Brain pericyte (primary cell): Measurements from ENCODE around the gene CHN1.

Source experiments
- DNase-seq: peaks from one replicate; pipeline ENCODE4 v3.0.0-alpha.2; 2012; ENCODE audit warnings: low read depth, low spot score

Gene CHN1

DNA sequence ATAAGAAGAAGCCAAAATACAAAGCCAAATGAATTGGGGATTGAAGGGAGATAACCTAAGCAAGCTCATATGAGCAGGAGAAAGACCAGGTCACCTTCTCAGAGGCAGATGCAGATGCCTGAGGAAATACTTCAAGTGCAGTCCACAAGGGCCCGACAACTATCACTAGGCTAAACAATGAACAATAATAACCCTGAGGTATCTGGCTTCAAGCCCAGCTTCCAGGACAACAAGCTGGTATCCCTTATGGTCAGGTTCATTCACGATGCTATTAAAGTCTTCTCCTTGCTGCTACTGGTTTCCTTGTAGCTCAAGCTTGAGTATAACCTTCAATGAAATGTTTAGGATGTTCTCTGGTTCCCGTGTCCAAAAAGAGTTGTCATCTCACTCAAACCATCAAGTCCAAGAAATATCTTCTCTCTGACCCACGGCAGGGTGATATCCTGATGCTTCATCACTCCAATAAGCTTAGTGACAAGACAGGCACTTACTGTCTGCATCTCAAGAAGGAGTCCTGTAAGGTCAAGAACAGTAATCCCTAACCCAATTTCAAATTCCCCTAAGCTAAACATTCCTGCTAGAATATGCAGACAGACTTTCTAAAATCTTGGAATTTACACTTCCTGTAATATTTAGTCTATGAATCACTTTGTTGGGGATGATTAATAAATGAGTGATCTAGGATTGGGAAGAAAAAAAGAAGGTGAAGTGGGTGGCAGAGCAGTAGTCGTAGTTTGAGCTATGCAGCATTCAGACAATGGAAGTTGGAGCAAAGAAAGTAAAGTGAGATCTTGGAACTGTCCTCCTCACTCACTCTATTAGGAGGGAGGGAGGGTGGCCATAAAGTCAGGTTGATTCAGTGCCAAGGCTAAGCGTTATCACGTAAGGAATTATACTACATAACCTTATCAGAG, 33.1 kb downstream of the CHN1 start:
- no peak for DNase-seq

DNA sequence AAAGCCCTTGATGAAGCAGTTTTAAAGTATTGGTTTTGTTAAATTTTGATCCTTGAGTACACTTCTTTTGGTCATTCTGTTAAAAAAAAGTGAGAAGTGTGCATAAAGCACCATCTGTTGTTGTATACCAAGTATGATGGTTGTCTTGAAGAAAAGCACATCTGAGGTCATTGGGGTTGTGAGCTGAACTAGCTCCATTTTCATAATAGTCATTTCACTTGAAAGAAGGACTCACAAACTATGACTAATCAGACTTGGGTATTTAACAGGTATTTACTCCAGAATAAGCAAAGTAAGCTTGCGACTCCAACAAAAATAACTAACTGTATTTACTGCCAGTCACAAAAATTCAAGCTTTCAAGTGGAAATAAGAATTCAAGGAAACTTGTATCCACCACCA, 35.1 kb downstream of the CHN1 start:
- DNase-seq, result no peak

DNA sequence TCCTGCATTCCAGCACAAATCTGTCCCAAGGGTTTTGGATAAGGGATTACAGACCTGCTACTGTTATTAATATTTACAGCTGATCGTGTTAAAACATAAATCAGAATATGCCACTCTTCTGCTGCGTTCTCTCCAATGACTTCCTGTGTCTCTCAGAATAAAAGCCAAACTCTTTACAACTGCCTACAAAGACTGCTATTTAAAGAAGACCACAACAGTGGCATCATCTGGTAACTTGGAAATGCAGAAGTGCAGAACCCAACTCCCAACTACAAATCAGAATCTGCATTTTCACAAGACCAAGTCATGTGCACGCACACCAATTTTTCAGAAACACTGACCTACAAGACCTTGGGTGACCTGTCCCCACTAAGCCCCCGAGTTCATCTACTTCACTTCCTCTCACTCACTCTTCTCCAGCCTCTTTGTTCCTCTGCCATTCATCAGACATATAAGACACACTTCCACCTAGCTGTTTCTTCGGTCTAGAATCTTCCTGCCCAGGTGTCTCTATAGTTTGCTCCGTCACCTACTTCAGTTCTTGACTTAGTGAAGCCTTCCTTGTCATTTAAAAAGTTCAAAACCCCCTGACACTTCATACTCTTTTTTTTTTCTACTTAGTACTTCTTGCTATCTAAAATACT, 36.0 kb downstream of the CHN1 start:
- no peak for DNase-seq

DNA sequence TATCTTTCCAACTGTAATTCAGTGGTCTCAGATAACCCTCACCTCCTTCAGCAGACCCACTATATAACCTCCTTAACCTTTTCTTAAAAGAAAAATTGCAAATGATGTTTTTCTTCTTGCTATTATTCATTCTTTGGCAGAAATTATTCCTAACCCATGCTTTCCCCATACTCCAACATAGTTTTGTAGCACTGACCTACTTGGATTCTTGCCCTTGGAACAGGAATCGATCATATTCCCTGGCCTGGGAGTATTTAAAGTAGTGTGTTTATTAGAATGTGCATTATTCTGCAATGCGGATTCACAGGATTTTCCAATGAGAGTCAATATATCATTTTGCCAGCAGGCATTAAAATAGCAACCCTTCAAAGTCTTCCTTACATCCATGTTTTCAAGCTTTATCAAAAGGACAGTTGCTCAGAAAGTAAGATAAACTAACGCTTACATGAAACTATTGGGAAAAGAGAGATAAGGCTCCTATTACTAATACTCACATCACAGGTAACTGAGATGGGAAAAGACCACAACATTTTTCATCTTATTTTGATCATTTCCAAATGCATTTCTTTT, 37.4 kb downstream of the CHN1 start:
- no peak for DNase-seq

DNA sequence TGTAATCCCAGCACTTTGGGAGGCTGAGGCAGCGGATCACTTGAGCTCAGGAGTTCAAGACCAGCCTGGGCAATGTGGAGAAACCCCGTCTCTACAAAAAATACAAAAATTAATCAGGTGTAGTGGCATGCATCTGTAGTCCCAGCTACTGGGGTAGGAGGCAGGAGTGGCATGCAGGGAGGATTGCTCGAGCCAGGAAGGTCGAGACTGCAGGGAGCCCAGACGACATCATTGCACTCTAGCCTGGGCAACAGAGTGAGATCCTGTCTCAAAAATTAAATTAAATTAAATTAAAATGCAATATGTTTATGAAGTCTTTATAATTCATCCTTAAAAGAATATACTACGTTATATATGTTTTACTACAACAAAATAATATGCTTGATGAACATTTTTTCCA, 38.1 kb downstream of the CHN1 start:
- DNase-seq, result no peak

DNA sequence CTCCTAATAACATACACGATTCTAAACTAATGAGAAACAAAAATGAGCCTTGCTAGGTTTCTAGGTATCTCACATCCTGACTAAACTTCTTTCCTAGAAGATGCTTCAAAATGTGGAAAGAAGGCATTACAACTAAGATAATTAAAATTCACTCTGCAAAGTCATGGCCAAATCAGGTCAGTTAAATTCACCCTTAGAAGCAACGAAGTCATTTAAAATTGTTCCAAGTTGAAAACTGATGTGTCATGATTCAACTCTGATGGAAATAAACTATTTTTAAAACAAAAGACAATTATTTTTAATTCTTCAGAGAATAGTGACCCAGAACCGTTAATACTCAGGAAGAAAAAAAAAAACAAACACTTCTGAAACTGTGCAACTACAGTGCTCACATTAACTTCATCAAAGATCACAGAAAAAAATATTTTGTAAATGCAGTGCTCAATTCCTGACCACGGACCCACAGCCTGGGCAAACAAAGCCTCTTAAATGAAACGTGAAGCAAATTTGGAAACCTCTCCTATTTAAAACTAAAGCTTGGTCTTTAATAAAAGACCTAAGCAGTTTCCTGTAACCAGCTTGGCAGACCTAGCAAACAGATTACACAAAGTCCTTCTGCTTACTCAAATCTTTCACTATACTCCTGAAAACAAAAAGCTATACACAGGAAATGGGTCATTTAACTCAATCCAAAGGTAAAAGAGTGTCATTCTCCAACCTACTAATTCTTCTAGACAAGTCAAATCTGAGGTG, 39.0 kb downstream of the CHN1 start:
- no peak for DNase-seq

DNA sequence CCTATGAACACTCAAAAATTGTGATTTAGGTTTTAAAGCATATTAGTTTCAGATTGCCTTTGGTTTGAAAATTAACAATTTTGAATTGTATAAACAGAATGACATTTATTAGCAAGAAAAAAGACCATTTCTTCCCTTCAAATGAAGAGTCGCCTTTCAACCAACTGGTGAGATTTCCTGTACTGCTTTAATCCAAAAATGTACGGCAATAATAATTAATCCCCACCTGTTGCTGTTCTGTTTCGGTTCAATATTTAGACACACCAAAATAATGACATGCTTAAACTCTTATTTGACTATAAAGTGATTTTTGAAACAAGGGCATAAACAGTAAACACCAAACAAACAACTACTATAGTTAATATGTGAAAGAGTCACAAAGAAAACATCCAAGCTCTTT, 39.6 kb downstream of the CHN1 start:
- no peak for DNase-seq

DNA sequence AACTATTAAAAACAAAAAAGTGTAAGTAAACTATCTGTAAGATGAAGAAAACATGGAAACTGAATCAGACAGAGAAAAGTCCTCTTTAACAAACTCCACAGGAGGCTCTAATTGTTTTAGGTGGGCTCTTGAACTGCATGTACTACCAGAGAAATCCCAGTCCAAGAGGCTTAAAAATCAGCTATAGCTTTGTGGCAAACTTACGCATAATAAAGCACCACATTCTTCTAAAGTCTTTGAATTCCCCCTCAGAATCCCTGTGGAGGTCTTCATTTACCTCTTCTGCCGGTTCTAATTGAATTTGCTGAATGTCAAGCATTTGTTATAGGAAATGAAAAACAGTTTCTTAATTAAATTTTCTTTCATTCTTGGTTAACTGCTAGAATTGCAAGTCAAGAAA, 40.8 kb downstream of the CHN1 start:
- DNase-seq, result no peak

DNA sequence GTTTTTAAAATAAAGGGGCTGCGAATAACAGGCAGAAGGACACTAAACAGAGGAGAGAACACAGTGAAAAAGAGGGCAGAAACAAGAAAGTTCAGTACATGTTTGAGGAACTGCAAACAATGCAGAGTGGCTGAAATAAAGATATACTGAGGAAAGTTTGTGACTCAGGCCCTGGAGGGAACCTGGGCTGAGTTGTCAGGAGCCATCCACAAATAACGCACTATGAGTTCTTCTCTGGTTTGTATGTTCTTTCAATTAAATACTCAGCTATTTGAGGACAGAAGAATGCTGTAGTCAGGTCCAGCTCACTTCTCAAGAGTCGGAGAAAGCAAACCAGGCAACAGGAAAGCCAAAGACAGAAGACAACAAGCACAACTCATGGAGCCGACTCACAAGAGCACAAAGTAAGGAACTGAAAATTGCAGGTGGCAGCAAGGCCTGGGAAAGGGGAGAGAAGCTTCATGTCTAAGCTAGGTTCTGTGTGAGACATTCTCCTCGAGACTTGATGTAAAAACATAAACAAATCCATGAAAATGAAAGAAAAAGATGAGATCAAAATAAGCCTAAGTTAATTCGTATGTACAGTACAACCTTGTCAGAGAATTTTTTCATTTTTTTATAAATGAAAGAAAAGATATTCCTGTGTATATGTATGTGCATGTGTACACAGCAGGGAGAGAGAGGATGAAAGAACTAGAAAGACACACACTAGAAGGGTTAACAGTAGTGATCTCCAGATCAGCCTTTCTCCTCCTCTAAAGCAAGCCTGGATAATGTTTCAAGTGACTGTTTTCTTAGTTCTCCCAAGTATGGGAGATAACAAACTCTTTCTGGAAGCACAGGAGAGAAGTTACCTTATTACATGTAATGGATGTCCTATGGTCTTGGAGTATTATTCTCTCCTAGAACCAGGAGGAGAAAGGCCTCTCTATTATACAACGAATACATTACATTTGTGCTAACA, 41.5 kb downstream of the CHN1 start:
- DNase-seq, result no peak

DNA sequence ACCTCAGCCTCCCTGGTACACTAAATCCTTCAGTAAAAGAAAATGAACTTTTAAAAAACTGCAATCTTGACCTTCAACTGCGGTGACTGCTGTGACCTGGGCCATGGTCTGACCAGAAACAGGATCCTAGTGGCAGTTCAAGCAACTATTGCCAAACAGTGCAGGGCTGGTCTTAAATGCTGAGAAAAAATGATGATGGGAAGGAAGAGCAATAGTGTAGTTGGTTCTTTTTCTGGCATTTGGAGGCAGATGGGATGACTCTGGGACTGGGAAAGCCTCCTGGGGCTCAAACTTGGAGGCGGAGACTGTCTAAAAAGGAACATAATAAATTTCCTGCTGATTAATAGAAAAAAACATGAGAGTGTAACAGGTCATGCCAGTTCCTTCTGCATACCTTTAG, 45.4 kb downstream of the CHN1 start:
- no peak for DNase-seq

DNA sequence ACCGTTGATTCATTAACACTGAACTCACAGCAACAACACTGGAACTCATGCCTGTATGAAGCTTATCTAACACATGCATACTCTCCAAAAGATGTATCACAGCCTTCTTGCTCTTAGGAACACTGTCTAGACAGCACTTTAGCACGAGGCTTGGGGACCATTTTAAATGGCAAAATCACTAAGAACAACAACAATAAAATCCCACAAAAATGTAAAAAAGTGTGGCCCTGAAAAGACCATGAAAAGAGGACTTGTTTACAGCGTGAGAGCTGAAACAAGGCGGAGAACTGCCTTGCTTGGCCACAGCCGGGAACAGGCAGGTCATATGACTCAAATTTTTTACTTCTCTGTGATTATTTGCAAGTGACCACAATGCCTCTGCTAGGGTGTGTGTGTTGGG, 48.1 kb downstream of the CHN1 start:
- DNase-seq, result no peak

DNA sequence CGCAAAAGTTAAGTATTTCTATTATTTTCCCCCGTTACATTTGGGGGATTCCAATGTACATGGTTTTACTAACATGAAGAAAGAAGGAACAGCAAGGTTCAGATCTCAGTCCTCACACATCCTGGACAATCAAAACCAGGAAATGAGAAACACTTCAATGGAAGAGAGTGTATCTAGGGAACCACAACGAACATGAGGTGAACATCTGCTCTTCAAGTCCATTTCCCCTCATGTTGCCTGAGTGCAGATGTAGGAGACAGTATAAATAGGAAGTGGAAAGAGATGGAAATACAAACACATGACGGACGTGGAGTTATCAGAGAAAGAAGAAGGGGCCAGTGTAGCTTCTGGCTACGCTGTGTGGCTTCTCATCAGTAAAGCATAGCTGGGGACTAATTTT, 52.6 kb downstream of the CHN1 start:
- no peak for DNase-seq

DNA sequence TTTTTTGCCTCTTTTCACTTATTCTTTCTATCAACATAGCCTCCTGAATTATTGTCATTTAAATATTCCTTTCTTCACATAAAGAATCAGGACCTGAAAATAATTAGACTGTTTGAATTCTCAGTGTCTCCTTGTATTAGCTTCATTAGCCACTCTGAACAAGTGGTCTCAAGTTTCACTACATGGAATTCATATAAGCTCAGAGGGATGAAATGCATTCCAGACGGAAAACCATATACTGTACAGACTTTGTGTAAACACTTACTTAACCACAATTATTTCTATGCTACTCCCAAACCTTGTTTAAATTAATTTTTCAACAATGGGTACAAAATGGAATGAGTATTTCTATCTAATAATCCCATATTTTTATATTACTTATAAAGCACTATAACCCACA, 53.4 kb downstream of the CHN1 start:
- DNase-seq, result no peak

DNA sequence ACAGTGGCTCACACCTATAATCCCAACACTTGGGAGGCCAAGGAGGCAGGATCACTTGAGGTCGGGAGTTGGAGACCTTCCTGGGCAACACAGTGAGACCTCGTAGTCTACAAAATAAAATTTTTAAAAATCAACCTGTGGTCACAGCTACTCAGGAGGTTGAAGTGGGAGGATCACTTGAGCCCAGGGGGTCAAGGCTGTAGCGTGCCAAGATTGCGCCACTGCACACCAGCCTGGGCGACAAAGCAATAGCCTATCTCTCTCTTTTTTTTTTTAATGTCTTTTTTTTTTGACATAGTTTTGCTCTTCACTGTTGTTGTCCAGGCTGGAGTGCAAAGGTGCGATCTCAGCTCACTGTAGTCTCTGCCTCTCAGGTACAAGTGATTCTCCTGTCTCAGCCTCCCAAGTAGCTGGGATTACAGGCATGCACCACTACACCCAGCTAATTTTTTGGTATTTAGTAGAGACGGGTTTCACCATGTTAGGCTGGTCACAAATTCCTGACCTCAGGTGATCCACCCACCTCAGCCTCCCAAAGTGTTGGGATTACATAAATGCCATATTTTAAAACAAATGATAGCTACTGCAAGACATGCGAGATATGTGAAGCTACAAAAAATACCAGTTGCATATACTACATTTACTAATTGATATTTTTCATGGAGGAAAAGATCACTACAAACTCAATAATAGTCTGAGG, 55.0 kb downstream of the CHN1 start:
- no peak for DNase-seq

DNA sequence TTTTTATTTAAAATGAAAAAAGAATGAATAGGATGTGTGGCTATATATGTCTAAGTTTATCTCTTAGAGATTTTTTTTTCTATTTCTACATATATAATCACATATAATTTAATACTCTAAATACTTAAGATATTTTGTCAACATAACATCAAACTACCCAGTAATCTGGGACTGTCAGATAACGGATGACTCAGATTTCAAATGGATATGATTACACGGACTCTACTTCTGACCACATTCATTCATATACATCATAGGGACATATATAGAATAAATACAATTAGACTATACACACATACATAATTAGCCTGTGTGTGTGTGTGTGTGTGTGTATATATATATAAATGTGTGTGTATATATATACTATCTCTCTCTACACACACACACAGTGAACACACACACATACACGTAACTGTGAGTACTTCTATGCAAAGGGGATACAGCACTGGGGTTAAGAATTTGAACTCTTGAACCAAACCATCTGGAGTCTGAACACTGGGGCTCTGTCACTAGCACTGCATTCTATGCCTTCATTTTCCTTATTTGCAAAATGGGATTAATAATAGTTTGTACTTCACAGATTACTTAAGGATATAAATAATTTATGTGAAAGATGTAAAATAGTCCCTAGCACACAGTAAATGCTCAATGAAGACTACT, 59.5 kb downstream of the CHN1 start:
- no peak for DNase-seq

DNA sequence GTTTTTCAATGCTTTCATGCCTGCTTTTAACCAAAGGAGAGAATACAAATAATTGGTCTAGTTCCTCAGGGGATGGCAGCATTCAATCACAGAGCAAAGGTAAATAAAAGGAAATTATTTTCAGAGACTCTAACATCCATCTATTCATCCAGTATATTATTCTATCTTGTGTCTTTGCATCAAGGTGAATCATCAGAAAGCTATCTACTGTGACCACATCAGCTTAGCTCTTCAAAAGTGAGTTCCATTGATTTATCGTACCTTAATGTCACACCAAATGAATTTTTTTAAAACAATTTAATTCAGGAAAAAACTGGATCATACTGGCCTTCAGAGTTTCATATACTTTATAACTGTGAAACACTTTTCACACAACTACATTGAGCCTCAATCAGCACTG, 66.1 kb downstream of the CHN1 start:
- DNase-seq, result no peak

DNA sequence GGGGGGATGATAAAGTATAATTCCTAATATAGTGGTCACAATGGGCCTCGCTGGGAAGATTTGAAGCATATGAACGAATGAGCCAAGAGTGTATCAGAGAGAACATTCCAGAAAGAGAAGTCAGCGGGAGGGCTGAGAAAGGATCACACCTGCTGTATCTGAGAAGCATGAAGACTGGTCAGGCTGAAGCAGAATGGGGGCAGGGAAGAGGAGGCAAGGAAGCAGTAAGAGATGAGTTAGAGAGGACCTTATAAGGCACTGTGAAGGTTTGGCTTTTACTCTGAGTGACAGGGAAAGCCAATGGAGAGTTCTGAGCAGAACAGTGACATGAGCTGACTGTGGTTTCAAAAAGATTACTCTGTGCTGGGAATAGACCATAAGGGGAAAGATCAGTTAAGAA, 73.5 kb downstream of the CHN1 start:
- no peak for DNase-seq

DNA sequence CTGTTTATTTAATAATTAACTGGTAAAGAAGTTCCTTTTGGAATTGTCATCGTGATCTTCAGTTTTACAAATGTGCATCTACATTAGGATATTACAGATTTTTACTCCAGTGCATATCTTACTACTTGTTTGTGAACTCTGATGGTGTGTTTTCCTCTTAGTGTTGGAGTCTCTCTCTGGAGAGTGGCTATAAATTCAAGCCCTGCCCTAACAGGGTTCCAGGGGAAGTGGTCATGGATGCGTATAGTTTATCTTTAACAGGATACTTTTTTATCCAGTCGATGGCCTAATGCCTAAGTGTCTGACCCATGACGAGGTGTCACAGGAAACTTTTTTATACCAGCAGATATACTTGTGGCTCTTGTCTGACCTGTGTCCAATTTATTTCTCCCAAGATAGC, 75.4 kb downstream of the CHN1 start:
- DNase-seq, result no peak

DNA sequence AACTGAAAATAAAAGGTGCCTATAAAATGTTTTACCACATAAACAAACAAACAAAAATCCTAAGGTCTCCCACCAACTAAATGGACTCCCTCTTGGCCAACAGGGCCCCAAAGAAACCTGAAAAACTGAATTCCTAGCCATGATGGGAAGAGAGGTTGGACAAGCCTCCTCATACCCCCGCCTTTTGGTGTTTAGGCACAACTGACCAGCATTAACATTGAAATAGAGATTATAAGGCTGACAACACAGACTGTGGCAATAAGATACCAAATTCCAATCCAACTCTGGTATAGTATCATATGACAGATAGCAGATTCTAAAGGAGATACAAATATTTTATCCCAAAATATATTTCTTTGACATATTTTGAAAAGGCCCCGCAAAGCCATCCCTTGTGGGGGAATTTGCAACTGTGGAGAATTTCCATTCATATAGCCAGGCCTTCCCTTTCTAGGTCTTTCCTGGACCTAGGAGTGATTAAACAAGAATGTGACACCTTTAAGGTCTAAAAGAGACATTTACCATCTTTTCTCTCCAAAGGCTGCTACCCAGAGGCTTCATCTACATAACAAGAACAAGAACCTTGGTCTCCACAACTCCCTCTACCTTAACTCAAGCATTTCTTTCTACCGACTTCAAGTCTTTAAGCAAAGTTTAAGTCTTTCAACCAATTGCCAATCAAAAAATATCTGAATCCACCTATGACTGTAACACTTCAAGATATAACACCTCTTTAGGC, 80.0 kb downstream of the CHN1 start:
- DNase-seq, result no peak
